Subcutaneous adipose tissue (tissue), 4 donors: Measurements from ENCODE around the gene GPC6. TPM values are rescaled to one million over a fixed set of nuclear protein-coding genes. Genes with fewer than 3 reads are reported as not detected.

Experiments used
- CTCF ChIP-seq: fragments of 450-650 bp; IDR thresholded peaks from one replicate; pipeline ENCODE4 v1.5.1; 2016; ENCODE audit warnings: low read depth, mild to moderate bottlenecking, control low read depth, antibody characterized with exemption, moderate library complexity
- total RNA-seq, 4 donors: library from RNA; depleted of rRNA; stranded (reverse); fragments of >200 nt; gene quantifications; one replicate each; pipeline ENCODE4 v1.1.0, GENCODE V29; 2016

Gene GPC6
- total RNA-seq, 4 donors from 2014 or later, result 16.2 to 30.6 (median 26.9) TPM

DNA sequence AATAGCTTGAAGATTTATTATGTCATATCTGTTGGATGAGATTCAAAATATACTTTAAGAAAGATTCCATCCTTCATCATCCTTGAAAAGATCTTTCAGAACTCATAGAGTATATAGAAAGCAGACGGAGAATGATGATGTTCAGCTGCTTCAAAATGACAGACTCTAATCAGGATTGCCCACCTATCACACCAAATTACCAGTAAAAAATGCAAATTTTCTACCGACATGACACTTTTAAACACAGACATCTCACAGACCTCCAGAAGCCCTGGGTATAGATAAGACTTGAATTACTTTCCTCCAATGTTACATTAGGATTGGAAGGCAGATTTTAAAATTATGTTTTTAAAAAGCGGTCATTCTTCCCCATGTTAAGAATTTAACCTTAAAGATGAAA lies 235.5 kb downstream of the GPC6 start:
- no peak for TF ChIP-seq CTCF

DNA sequence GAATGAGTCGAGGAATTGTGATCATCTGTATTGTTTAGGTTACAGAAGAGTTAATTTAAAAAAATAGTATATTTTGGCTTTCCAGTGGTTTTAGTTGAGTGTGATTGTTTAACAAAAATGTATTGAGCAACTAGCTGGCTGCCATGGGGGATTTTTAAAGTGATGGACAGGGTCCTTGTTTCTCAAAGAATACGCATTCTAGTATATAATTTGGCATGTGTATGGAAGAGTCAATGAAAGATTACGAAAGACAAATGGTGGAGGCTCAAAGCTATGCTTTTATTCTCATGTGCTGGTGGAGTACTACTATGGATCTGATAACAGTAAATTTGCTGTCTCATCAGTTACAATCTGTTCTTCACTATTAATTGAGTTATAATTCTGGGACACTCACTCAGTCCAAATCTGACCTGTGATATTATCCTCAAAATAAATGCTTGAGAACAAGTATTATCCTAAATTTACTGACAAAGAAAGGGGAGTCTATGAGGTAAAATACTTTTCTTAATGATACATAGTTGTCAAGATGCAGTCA lies 240.0 kb downstream of the GPC6 start:
- no peak for TF ChIP-seq CTCF

- TF ChIP-seq CTCF, result no peak
Observed at GRCh38 chr13:93467175-93467574, 240.6 kb downstream of the GPC6 start.

- no peak for TF ChIP-seq CTCF
Observed at GRCh38 chr13:93468433-93468832, 241.8 kb downstream of the GPC6 start.

- TF ChIP-seq CTCF, result no peak
Observed at GRCh38 chr13:93472296-93472695, 245.7 kb downstream of the GPC6 start.

- TF ChIP-seq CTCF, result no peak
Observed at GRCh38 chr13:93472814-93473296, 246.2 kb downstream of the GPC6 start.

- no peak for TF ChIP-seq CTCF
Observed at GRCh38 chr13:93473441-93474270, 247.0 kb downstream of the GPC6 start.
